Adipocyte (in vitro differentiated cells): ENCODE results near the gene GABRG3.

Source experiments
- DNase-seq: peaks from one replicate; pipeline ENCODE4 v3.0.0-alpha.2; 2015; ENCODE audit warnings: low read depth
- H3K27me3 ChIP-seq: replicated peaks from 2 replicates; pipeline ENCODE4 v1.7.0; 2013; ENCODE audit warnings: mild to moderate bottlenecking, low read length, moderate library complexity; ENCODE audit not compliant: control insufficient read depth, insufficient read depth
- H3K36me3 ChIP-seq: 2 replicates; pipeline ENCODE4 v1.7.0; 2013; ENCODE audit warnings: low read length, mild to moderate bottlenecking, moderate library complexity; ENCODE audit not compliant: control insufficient read depth, insufficient read depth, severe bottlenecking
- H3K4me1 ChIP-seq: 2 replicates; pipeline ENCODE4 v1.7.0; 2013; ENCODE audit warnings: mild to moderate bottlenecking, low read length, moderate library complexity; ENCODE audit not compliant: control insufficient read depth, insufficient read depth
- H3K4me3 ChIP-seq: 2 replicates; pipeline ENCODE4 v1.7.0; 2013; ENCODE audit warnings: mild to moderate bottlenecking, low read length, moderate library complexity
- H3K9ac ChIP-seq: 2 replicates; pipeline ENCODE4 v1.7.0; 2013; ENCODE audit warnings: mild to moderate bottlenecking, low read length, moderate library complexity
- H3K9me3 ChIP-seq: 2 replicates; pipeline ENCODE4 v1.7.0; 2013; ENCODE audit warnings: mild to moderate bottlenecking, low read length, moderate library complexity; ENCODE audit not compliant: control insufficient read depth

The GABRG3 gene

GRCh38 chr15:27135151-27135550 lies 164.2 kb downstream of the GABRG3 start:
- no peaks in the 10 kb centered on the region for H3K36me3 ChIP-seq
- no peak for DNase-seq
- no peak overlapping the region for H3K4me3 ChIP-seq
- H3K27me3 ChIP-seq: no peaks in the 10 kb centered on the region
- H3K9ac ChIP-seq: no peak overlapping the region
- H3K4me1 ChIP-seq: no peaks in the 10 kb centered on the region
- no peaks in the 10 kb centered on the region for H3K9me3 ChIP-seq

- no peak for DNase-seq
- H3K9me3 ChIP-seq: no peaks in the 10 kb centered on the region
Measured at GRCh38 chr15:27137127-27137526, 166.1 kb downstream of the GABRG3 start.

GRCh38 chr15:27165590-27165989 lies 194.6 kb downstream of the GABRG3 start:
- Histone ChIP-seq H3K4me3 (no peak overlapping the region), H3K27me3 (peaks cover 3% of the 10 kb centered on the region), H3K9ac (no peak overlapping the region), H3K4me1 (no peaks in the 10 kb centered on the region), H3K9me3 (no peaks in the 10 kb centered on the region), H3K36me3 (no peaks in the 10 kb centered on the region)
- no peak for DNase-seq

More at GRCh38 chr15:27137127-27137526, 166.1 kb downstream of the GABRG3 start:
- H3K4me3 ChIP-seq: no peak overlapping the region
- H3K4me1 ChIP-seq: no peaks in the 10 kb centered on the region
- no peaks in the 10 kb centered on the region for H3K36me3 ChIP-seq
- no peaks in the 10 kb centered on the region for H3K27me3 ChIP-seq
- H3K9ac ChIP-seq: no peak overlapping the region

DNA sequence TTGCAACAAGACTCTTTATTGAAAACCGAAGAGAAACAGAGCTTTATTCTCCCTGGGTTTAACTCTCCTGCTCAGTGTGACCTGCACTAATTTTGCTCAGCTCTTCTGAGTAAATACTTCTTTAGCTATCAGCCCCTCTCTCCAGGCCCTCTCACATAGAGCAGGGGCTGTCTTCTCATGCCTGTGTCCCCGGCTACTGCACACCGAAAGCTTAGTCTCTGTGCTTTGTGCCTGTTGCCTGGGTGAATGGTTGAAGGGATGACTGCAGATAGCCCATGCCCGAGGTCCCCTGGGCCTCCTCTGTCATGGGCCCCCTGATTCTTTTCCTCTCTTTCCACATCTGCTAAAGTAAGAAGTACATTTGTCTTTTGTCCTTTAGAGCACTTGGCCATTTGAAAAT lies 195.9 kb downstream of the GABRG3 start:
- H3K9me3 ChIP-seq: no peaks in the 10 kb centered on the region
- no peaks in the 10 kb centered on the region for H3K4me1 ChIP-seq
- H3K36me3 ChIP-seq: no peaks in the 10 kb centered on the region
- peaks cover 3% of the 10 kb centered on the region for H3K27me3 ChIP-seq
- DNase-seq: no peak
- no peak overlapping the region for H3K4me3 ChIP-seq
- H3K9ac ChIP-seq: no peak overlapping the region

DNA sequence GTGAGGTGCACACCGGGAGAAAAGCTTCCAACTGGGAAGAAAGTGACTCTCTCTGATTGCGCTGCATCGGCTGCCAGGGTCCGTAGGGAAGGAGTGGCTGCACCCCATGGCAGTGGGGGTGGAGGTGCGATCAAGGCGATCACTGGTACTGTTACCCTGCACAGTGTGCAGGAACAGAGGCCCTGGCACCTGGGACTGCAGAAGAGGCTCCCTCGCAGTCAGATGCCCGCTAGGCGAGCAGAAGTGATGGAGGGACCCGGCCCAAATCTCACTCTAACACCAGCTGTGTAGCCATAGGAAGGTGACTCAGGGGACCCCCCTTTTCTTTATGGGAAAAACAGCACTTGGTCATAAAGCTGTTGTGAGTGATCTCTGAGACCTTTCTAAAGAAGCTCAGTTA lies 196.8 kb downstream of the GABRG3 start:
- no peak for DNase-seq

DNA sequence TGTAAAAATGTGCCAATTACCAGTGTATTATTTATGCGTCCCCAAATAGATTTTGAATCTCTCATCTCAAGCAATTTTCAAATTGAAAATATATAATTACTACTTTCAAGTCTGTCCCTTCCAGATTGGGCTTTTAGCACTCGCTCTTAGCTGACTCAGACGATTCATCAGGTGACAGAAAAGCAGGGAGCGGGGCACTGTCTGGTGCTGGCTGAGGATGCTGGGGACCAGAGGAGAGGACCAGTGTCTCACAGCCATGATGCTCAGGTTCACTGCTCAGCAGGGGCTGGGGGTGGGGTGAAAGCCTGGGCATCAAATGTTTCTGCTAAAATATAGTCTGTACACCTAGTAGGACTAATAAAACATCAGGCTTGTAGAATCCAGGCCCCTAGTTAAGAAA lies 199.9 kb downstream of the GABRG3 start:
- Histone ChIP-seq H3K4me1 (no peaks in the 10 kb centered on the region), H3K36me3 (no peaks in the 10 kb centered on the region), H3K9ac (no peak overlapping the region), H3K9me3 (no peaks in the 10 kb centered on the region), H3K4me3 (no peak overlapping the region), H3K27me3 (peaks cover under 1% of the 10 kb centered on the region)
- DNase-seq: no peak

More for the DNA sequence above, 196.8 kb downstream of the GABRG3 start:
- H3K9me3 ChIP-seq: no peaks in the 10 kb centered on the region
- no peaks in the 10 kb centered on the region for H3K36me3 ChIP-seq
- no peak overlapping the region for H3K9ac ChIP-seq
- peaks cover 3% of the 10 kb centered on the region for H3K27me3 ChIP-seq
- no peak overlapping the region for H3K4me3 ChIP-seq
- H3K4me1 ChIP-seq: no peaks in the 10 kb centered on the region

DNA sequence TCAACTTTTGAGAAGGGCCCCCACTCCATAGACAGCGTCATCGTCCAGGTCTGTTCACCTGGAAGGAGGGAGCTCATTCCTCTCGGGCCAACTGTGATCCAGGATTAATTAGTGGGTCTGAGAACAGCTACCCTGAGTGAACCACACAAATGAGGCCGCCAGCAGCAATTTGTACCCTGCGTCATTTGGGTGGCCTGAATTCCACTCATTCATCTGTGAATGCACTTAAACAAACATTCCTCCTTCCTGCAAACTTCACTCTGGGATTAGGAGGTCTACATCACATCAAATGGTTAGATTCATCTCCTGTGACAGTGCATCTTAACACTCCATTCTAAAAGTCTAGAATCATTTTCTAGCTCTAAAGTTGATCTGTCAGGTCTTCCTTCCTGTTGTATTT lies 201.8 kb downstream of the GABRG3 start:
- Histone ChIP-seq H3K4me1 (no peaks in the 10 kb centered on the region), H3K27me3 (no peaks in the 10 kb centered on the region), H3K4me3 (no peak overlapping the region), H3K9ac (no peak overlapping the region), H3K9me3 (peaks cover 16% of the 10 kb centered on the region), H3K36me3 (no peaks in the 10 kb centered on the region)
- no peak for DNase-seq

DNA sequence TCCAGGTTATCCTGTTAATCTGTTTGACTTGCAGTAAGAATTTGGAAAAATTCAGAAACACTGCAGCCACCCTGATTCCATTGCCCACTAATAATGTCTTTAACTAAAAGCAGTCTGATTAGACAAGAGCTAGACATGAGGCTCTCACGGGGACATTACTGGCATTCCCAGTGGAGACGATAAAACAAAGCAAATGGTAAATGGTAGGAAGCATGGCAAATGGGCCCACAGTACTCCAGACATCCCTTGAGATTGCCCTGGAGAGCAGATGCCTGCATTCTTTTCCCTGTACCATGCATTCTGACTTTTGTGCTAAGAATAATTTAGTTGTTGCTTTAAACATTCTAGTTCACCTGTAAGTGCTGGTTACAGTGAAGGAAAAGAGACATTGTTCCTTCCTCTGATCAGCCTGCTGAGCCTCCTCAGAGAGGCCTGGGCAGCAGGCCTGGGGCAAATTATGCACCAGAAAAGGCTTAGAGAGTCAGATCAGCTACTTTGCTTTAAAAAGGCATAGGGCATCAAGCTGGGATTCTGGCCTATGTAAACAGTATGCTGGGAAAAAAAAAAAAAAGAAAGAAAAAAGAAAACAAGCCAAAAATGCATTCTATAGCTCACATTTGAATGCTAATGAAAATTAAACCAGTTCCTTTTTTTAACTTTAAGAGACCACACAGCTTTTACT lies 204.6 kb downstream of the GABRG3 start:
- peaks cover 16% of the 10 kb centered on the region for H3K9me3 ChIP-seq
- H3K27me3 ChIP-seq: no peaks in the 10 kb centered on the region
- no peaks in the 10 kb centered on the region for H3K36me3 ChIP-seq
- no peak overlapping the region for H3K4me3 ChIP-seq
- no peak overlapping the region for H3K9ac ChIP-seq
- no peaks in the 10 kb centered on the region for H3K4me1 ChIP-seq
- no peak for DNase-seq

DNA sequence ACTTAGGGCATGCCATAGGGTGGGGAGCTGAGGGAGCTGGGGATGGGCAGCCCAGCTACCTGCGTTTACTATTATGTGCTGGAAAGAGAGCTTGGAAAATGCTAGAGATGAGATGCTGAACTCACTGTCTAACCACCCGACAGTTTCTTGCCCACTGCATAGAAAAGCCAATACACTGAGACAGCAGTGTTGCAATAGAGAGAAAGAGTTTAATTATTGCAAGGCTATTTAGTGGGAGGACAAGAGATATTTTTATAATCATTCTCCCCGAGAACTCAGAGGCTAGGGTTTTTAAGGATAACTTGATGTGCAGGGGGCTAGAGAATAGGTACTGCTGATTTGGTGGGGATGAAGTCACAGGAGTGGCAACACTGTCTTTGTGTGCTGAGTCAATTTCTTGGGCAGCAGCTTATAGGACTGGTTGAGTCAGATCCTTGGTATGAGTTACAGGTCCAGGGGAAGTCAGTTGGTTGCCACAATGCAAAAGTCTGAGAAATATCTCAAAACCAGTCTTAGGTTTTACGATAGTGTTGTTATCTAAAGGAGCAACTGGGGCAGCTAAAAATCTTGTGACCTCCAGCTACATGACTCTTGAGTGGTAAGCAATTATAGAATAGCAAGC lies 205.9 kb downstream of the GABRG3 start:
- H3K4me1 ChIP-seq: no peaks in the 10 kb centered on the region
- DNase-seq: no peak
- no peaks in the 10 kb centered on the region for H3K27me3 ChIP-seq
- H3K4me3 ChIP-seq: no peak overlapping the region
- no peak overlapping the region for H3K9ac ChIP-seq
- peaks cover 16% of the 10 kb centered on the region for H3K9me3 ChIP-seq
- H3K36me3 ChIP-seq: no peaks in the 10 kb centered on the region

DNA sequence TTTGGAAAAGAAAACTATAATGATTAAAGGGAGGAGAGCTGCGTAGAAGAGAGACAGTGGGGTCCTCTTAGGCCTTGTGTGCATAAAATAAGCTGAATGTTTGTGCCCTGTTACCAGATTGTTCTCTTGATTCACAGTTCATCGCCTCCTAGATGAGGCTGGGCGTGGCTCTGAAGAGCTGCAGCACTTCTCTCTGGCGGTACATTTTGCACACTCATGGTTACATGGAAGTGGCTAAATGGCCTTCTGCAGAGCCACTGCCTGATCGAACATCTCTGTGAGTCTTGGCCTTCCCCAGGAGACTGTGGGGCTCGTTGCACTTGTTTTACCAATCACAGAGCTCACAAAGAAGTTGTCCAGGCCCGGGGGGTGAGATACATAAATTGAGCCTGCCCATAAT lies 208.8 kb downstream of the GABRG3 start:
- peaks cover 16% of the 10 kb centered on the region for H3K9me3 ChIP-seq

DNA sequence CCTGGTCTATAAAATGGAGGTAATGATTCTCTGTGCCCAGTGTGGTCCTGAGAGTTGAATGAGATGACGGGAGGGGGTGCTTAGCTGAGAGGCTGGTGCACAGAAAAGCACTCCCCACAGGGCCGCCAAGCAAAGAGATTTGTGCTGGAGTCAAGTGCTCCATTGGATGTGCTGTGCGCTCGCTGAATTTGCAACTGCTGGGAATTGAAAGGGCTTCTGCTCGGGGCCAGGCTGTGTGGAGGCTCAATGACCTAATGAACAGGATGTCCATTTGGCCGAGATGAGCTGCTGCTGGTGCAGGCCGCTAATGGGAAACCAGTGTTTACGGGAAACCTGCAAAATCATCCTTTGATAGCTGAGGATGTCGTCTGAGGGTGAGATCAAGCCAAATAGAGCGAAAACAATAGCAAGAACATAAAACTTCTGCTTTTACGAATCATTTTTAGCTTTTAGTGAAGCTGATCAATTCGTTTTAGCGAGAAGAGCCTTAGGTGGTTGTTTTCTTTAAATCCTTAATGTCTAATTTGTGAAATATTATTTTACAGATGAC lies 211.7 kb downstream of the GABRG3 start:
- H3K4me3 ChIP-seq: no peak overlapping the region
- no peaks in the 10 kb centered on the region for H3K4me1 ChIP-seq
- H3K36me3 ChIP-seq: no peaks in the 10 kb centered on the region
- no peaks in the 10 kb centered on the region for H3K9me3 ChIP-seq
- no peak for DNase-seq
- no peaks in the 10 kb centered on the region for H3K27me3 ChIP-seq
- H3K9ac ChIP-seq: no peak overlapping the region

More for the DNA sequence above, 208.8 kb downstream of the GABRG3 start:
- H3K4me3 ChIP-seq: no peak overlapping the region
- H3K9ac ChIP-seq: no peak overlapping the region
- no peaks in the 10 kb centered on the region for H3K36me3 ChIP-seq
- H3K4me1 ChIP-seq: no peaks in the 10 kb centered on the region
- H3K27me3 ChIP-seq: no peaks in the 10 kb centered on the region
- no peak for DNase-seq
